OCI-LY1 (cell line): ENCODE data around the gene ITPK1.

Experiments
- EZH2 ChIP-seq: fragments of 200-600 bp; sonication (generic), shearing (Covaris generic); IDR thresholded peaks from 2 replicates; pipeline ENCODE4 v1.8.0; 2017; ENCODE audit warnings: borderline replicate concordance, mixed run types, mild to moderate bottlenecking, antibody characterized with exemption, low read length, moderate library complexity, mixed read lengths
- TF ChIP-seq, protein P1 (sequence below): fragments of 200-600 bp; sonication (generic), shearing (Covaris generic); IDR thresholded peaks from 2 replicates; pipeline ENCODE4 v1.5.1; 2017; ENCODE audit warnings: mild to moderate bottlenecking, antibody characterized with exemption, low read length, moderate library complexity, mixed read lengths

DNA sequence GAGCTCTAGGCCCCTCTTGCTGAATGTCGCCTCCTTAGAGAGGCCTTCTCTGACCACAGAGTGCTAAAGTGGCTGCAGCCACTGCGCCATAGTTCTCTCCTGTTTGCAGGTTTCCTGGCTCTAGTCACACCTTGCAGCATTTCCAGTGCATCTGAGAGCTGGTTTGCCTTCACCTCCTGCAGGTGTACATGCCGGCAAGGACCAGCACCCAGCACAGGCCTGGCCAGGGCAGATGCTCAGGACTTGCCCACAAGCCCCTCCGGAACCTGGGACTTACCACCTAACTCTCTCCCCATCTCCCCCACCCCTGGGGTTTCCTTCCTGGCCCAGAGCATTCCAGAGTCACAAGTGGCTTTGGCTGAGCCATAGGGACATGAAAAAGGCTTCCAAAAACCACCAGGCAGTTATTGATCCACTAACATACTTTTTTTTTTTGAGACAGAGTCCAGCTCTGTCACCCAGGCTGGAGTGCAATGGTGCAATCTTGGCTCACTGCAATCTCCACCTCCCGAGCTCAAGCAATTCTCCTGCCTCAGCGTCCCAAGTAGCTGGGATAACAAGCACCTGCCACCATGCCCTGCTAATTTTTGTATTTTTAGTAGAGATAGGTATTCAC, 9.1 kb downstream of the ITPK1 start:
- TF ChIP-seq, protein P1, sequence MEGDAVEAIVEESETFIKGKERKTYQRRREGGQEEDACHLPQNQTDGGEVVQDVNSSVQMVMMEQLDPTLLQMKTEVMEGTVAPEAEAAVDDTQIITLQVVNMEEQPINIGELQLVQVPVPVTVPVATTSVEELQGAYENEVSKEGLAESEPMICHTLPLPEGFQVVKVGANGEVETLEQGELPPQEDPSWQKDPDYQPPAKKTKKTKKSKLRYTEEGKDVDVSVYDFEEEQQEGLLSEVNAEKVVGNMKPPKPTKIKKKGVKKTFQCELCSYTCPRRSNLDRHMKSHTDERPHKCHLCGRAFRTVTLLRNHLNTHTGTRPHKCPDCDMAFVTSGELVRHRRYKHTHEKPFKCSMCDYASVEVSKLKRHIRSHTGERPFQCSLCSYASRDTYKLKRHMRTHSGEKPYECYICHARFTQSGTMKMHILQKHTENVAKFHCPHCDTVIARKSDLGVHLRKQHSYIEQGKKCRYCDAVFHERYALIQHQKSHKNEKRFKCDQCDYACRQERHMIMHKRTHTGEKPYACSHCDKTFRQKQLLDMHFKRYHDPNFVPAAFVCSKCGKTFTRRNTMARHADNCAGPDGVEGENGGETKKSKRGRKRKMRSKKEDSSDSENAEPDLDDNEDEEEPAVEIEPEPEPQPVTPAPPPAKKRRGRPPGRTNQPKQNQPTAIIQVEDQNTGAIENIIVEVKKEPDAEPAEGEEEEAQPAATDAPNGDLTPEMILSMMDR: no peak
- TF ChIP-seq EZH2: no peak
